Smooth muscle cell (in vitro differentiated cells): ENCODE measurements around the gene ATP6V1G3. TPM values are rescaled to one million over a fixed set of nuclear protein-coding genes. Genes with fewer than 3 reads are reported as not detected.
"Not testable (repeated sequence)": the region's sequence is repeated elsewhere in the genome, so short reads cannot be mapped to it uniquely, and the experiment has no call there.

ENCODE experiments used
- DNase-seq: peaks from one replicate; lab custom pipeline; 2025; ENCODE audit not compliant: unreplicated experiment; lab: John Stamatoyannopoulos, UW
- H2AFZ ChIP-seq: fragments of 200-600 bp; sonication (generic); 2 replicates; pipeline ENCODE4 v1.6.0; 2016; ENCODE audit warnings: antibody characterized with exemption, low read depth, mild to moderate bottlenecking
- H3F3A ChIP-seq: fragments of 200-600 bp; sonication (generic); 2 replicates; pipeline ENCODE4 v1.6.0; 2017; ENCODE audit warnings: antibody characterized with exemption, low read depth
- H3K27ac ChIP-seq: fragments of 200-600 bp; sonication (generic); 2 replicates; pipeline ENCODE4 v1.5.1; 2016; ENCODE audit warnings: low read depth, mild to moderate bottlenecking
- H3K27me3 ChIP-seq: fragments of 200-600 bp; sonication (generic); 2 replicates; pipeline ENCODE4 v1.6.1; 2016; ENCODE audit warnings: low read depth, mild to moderate bottlenecking
- H3K36me3 ChIP-seq: fragments of 200-600 bp; sonication (generic); 2 replicates; pipeline ENCODE4 v1.5.1; 2016; ENCODE audit warnings: low read depth
- H3K4me1 ChIP-seq: fragments of 200-600 bp; sonication (generic); 2 replicates; pipeline ENCODE4 v1.5.1; 2016; ENCODE audit warnings: low read depth
- H3K4me2 ChIP-seq: fragments of 200-600 bp; sonication (generic); 2 replicates; pipeline ENCODE4 v1.6.0; 2016; ENCODE audit warnings: mild to moderate bottlenecking
- H3K4me3 ChIP-seq: fragments of 200-600 bp; sonication (generic); 2 replicates; pipeline ENCODE4 v1.5.1; 2016; ENCODE audit warnings: mild to moderate bottlenecking
- H3K79me2 ChIP-seq: fragments of 200-600 bp; sonication (generic); 2 replicates; pipeline ENCODE4 v1.6.0; 2016; ENCODE audit warnings: low read depth, mild to moderate bottlenecking
- H3K9ac ChIP-seq: fragments of 200-600 bp; sonication (generic); 2 replicates; pipeline ENCODE4 v1.6.0; 2016; ENCODE audit warnings: low read depth
- H3K9me3 ChIP-seq: fragments of 200-600 bp; sonication (generic); replicated peaks from 2 replicates; pipeline ENCODE4 v1.5.1; 2016; ENCODE audit warnings: low read depth
- H4K20me1 ChIP-seq: fragments of 200-600 bp; sonication (generic); 2 replicates; pipeline ENCODE4 v1.6.0; 2016; ENCODE audit warnings: low read depth
- WGBS: methylation state at CpG from one replicate; pipeline ENCODE4 v1.1.7; 2016; ENCODE audit warnings: low lambda C conversion rate; 5-methylcytosine and 5-hydroxymethylcytosine counted together
- polyA plus RNA-seq: library from polyadenylated mRNA; unstranded; fragments of >200 nt; fragmentation: Nextera tagmentation; extraction: Ambion mirVana; gene quantifications from 2 replicates; pipeline ENCODE4 v1.2.1, GENCODE V29; 2016
- total RNA-seq: library from RNA; depleted of rRNA; stranded (reverse); fragments of >200 nt; gene quantifications from 2 replicates; pipeline ENCODE4 v1.2.3, GENCODE V29; 2014
- TF ChIP-seq, protein P1 (sequence below): fragments of 200-600 bp; sonication (generic); IDR thresholded peaks from 2 replicates; pipeline ENCODE4 v1.5.1; 2017; ENCODE audit warnings: borderline replicate concordance, mild to moderate bottlenecking, antibody characterized with exemption; ENCODE audit not compliant: insufficient read depth, poor library complexity, severe bottlenecking

ATP6V1G3 gene
- total and polyA plus RNA-seq, 2 experiments from 2014 or later = not detected

DNA sequence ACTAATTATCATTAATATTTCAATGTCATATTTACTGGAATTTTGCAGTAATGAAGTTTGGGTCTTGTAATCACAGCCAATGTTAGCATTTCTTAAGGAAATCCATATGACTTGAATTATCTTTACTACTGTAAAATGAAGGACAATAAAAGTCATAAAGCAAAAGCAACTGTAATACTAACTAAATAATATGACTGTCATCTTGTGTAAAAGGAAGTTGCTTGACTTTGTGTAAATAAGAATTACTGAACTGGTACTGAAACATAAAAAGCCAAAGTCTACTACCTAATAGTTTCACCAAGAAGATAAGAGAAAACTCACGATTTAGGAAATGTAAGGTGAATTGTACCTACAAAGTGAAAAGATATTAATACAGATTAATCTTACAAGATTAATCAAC is 57.5 kb downstream of the ATP6V1G3 start:
- no peaks in the 10 kb centered on the region for H3K79me2 ChIP-seq
- no peaks in the 10 kb centered on the region for H3K36me3 ChIP-seq
- H3K4me2 ChIP-seq = no peak overlapping the region
- H3K4me1 ChIP-seq = no peaks in the 10 kb centered on the region
- H3K27ac ChIP-seq = no peak overlapping the region
- no peak overlapping the region for H3K4me3 ChIP-seq
- H3K9me3 ChIP-seq = no peaks in the 10 kb centered on the region
- no peaks in the 10 kb centered on the region for H3F3A ChIP-seq
- no peak overlapping the region for H2AFZ ChIP-seq
- WGBS = 84% methylated on average over 1 of the region's 1 CpG
- no peaks in the 10 kb centered on the region for H3K27me3 ChIP-seq
- no peak overlapping the region for H3K9ac ChIP-seq
- DNase-seq = no peak
- no peaks in the 10 kb centered on the region for H4K20me1 ChIP-seq
- TF ChIP-seq, protein P1, sequence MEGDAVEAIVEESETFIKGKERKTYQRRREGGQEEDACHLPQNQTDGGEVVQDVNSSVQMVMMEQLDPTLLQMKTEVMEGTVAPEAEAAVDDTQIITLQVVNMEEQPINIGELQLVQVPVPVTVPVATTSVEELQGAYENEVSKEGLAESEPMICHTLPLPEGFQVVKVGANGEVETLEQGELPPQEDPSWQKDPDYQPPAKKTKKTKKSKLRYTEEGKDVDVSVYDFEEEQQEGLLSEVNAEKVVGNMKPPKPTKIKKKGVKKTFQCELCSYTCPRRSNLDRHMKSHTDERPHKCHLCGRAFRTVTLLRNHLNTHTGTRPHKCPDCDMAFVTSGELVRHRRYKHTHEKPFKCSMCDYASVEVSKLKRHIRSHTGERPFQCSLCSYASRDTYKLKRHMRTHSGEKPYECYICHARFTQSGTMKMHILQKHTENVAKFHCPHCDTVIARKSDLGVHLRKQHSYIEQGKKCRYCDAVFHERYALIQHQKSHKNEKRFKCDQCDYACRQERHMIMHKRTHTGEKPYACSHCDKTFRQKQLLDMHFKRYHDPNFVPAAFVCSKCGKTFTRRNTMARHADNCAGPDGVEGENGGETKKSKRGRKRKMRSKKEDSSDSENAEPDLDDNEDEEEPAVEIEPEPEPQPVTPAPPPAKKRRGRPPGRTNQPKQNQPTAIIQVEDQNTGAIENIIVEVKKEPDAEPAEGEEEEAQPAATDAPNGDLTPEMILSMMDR = no peak

DNA sequence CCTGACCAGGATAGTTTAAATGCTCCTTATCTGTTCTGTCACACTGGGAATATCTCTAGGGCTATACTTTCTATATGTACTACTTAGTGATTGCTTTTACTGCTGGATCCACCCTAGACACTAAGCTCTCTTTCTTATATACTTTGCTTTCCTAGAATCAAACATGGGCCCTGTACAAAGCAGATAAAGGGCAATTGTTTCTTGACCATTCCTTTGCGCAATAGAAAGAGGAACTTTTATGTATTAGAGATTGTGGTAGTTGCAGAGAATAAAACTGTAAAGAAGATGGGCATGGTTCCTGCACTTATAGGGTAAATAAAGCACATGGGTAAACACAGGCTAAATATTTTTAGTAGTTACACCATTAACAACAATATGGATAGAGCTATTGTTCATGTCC is 58.8 kb downstream of the ATP6V1G3 start:
- Histone ChIP-seq H3K9ac (no peak overlapping the region), H3K27ac (no peak overlapping the region), H3K4me1 (no peaks in the 10 kb centered on the region), H3K27me3 (no peaks in the 10 kb centered on the region), H3F3A (no peaks in the 10 kb centered on the region), H3K79me2 (no peaks in the 10 kb centered on the region), H3K9me3 (no peaks in the 10 kb centered on the region), H4K20me1 (no peaks in the 10 kb centered on the region), H2AFZ (no peak overlapping the region), H3K4me2 (no peak overlapping the region), H3K4me3 (no peak overlapping the region), H3K36me3 (no peaks in the 10 kb centered on the region)
- TF ChIP-seq, protein P1 = no peak
- WGBS = 100% methylated on average over 1 of the region's 1 CpG
- DNase-seq = no peak

DNA sequence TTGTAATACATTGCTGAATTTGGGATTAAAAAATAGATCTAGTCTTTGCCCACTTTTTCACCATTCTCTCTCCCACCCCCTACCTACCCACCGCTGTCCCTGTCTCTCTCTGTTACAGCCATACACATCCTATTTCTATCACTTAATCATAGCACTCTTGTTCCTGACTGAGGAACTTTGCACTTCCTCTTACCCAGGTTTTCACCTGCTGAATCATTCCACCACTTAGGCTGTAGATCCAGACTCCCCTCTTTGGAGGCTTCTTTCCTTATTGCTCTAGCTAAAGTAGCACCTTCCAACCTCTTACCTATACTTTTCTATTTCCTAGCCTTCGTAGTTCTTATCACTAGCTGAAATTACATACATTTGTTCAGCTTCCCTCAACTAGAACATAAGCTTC is 59.6 kb downstream of the ATP6V1G3 start:
- Histone ChIP-seq H3K27ac (no peak overlapping the region), H3F3A (no peaks in the 10 kb centered on the region), H3K79me2 (no peaks in the 10 kb centered on the region), H3K36me3 (no peaks in the 10 kb centered on the region), H3K9me3 (no peaks in the 10 kb centered on the region), H3K9ac (no peak overlapping the region), H2AFZ (no peak overlapping the region), H3K4me2 (no peak overlapping the region), H3K27me3 (no peaks in the 10 kb centered on the region), H3K4me1 (no peaks in the 10 kb centered on the region), H3K4me3 (no peak overlapping the region), H4K20me1 (no peaks in the 10 kb centered on the region)
- no peak for DNase-seq
- WGBS = 78% methylated on average over 2 of the region's 2 CpGs
- TF ChIP-seq, protein P1 = no peak

DNA sequence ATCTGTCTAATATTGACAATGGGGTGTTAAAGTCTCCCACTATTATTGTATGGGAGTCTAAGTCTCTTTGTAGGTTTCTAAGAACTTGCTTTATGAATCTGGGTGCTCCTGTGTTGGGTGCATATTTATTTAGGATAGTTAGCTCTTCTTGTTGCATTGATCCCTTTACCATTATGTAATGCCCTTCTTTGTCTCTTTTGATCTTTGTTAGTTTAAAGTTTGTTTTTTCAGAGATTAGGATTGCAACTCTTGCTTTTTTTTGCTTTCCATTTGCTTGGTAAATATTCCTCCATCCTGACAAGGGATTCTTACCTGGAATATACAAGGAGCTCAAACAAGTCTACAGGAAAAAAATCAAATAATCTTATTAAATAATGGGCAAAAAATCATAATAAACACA is 63.1 kb downstream of the ATP6V1G3 start:
- not testable (repeated sequence) for H3K9ac ChIP-seq, H2AFZ ChIP-seq, H3K36me3 ChIP-seq, H3F3A ChIP-seq, DNase-seq, H3K9me3 ChIP-seq, H3K4me1 ChIP-seq, H4K20me1 ChIP-seq, H3K79me2 ChIP-seq, H3K4me2 ChIP-seq, H3K27me3 ChIP-seq, H3K27ac ChIP-seq, H3K4me3 ChIP-seq

Other genes with a start within 250 kb of the ATP6V1G3 start
- 0.04 TPM in 1 of 2 replicates, not detected in the other for gene PTPRC, start 98.4 kb upstream of the ATP6V1G3 start, total RNA-seq
- 0.37 TPM in 1 of 2 replicates, not detected in the other for gene PTPRC, start 98.4 kb upstream of the ATP6V1G3 start, polyA plus RNA-seq